HepG2 (cell line): Measurements from ENCODE around the gene NOL4L. TPM values are rescaled to one million over a fixed set of nuclear protein-coding genes. Genes with fewer than 3 reads are reported as not detected.
A peak's percentile ranks its signal among the peaks of the same experiment; 100 is the strongest.

Experiments used
- ATAC-seq: fragments of 200-7000 bp; cut with Tn5 transposase; 3 replicates; pipeline ENCODE4 v1.9.1; 2020; ENCODE audit warnings: mild to moderate bottlenecking, moderate library complexity
- BruUV-seq: library from RNA; stranded (reverse); fragments of 400-500 nt; replicated peaks from 2 replicates; lab custom pipeline; 2021; lab: Mats Ljungman, UMichigan
- CTCF ChIA-PET: fragments of 300-600 bp; formaldehyde crosslinking; extraction: SDS; loops from one replicate; lab custom pipeline; 2021; ENCODE audit warnings: low total read pairs, inconsistent platforms, low intra/inter-chr PET ratio; lab: Yijun Ruan, JAX
- POLR2A ChIA-PET: fragments of 350-600 bp; sonication (Branson Sonifier 250); formaldehyde crosslinking; loops from one replicate; lab custom pipeline; 2020; ENCODE audit warnings: antibody characterized with exemption, inconsistent platforms; lab: Yijun Ruan, JAX
- DNase-seq: peaks from one replicate; pipeline ENCODE4 v3.0.0-alpha.2; 2015; ENCODE audit warnings: low spot score
- FAIRE-seq: peaks from 3 replicates; lab custom pipeline; 2011; peaks lifted over from hg19 to GRCh38; lab: Jason Lieb, UNC
- H2AFZ ChIP-seq: one replicate; pipeline ENCODE4 v1.6.1; 2011; ENCODE audit warnings: low read length, inconsistent platforms
- H3K27ac ChIP-seq: fragments of 300-600 bp; 3 replicates; pipeline ENCODE4 v1.8.0; 2011; ENCODE audit warnings: mixed run types, mild to moderate bottlenecking, mixed read lengths, low read length, inconsistent platforms; ENCODE audit not compliant: insufficient read depth; ENCODE audit errors: extremely low read length
- H3K27me3 ChIP-seq, 2 experiments: fragments of 200-600 bp in 1 of 2; 2 replicates in 1 of 2; 3 replicates in 1 of 2; pipeline versions ENCODE4 v1.6.0 to v1.8.0; 2011; ENCODE audit warnings: low read length in 2 of 2, mild to moderate bottlenecking in 2 of 2, moderate library complexity in 2 of 2, inconsistent platforms in 1 of 2; ENCODE audit not compliant: insufficient read depth in 2 of 2, control insufficient read depth in 1 of 2
- H3K36me3 ChIP-seq, 2 experiments: fragments of 200-600 bp in 1 of 2; replicated peaks in 1 of 2; 2 replicates in 1 of 2; 3 replicates in 1 of 2; pipeline versions ENCODE4 v1.5.1 to v1.8.0; 2011; ENCODE audit warnings: low read length in 2 of 2, inconsistent platforms in 1 of 2; ENCODE audit not compliant: insufficient read depth in 2 of 2, control insufficient read depth in 1 of 2
- H3K4me1 ChIP-seq: 2 replicates; pipeline ENCODE4 v1.5.1; 2012; ENCODE audit warnings: low read length, inconsistent platforms; ENCODE audit not compliant: insufficient read depth
- H3K4me2 ChIP-seq: 2 replicates; pipeline ENCODE4 v1.6.0; 2011; ENCODE audit warnings: low read depth, low read length, inconsistent platforms
- H3K4me3 ChIP-seq, 3 experiments: fragments of 200-600 bp in 1 of 3; sonication (generic), shearing (Covaris generic) in 1 of 3; replicated peaks in 1 of 3; 2 replicates each; pipeline ENCODE4 v1.5.1; 2011 to 2016; ENCODE audit warnings: low read length in 3 of 3, inconsistent platforms in 2 of 3, low read depth in 2 of 3, mild to moderate bottlenecking in 2 of 3, control low read depth in 1 of 3, mixed read lengths in 1 of 3; ENCODE audit not compliant: insufficient read depth in 1 of 3
- H3K79me2 ChIP-seq: one replicate; pipeline ENCODE4 v1.6.1; 2011; ENCODE audit warnings: low read length, inconsistent platforms; ENCODE audit not compliant: insufficient read depth
- H3K9ac ChIP-seq: 2 replicates; pipeline ENCODE4 v1.6.0; 2011; ENCODE audit warnings: mild to moderate bottlenecking, low read depth, low read length, inconsistent platforms; ENCODE audit not compliant: insufficient read depth
- H3K9me3 ChIP-seq: 2 replicates; pipeline ENCODE4 v1.5.1; 2012; ENCODE audit warnings: mild to moderate bottlenecking, low read length
- H4K20me1 ChIP-seq: 2 replicates; pipeline ENCODE4 v1.6.0; 2011; ENCODE audit warnings: inconsistent platforms, mild to moderate bottlenecking, low read length, moderate library complexity; ENCODE audit not compliant: insufficient read depth
- ASH2L ChIP-seq: fragments of 300-600, 200-600 bp; sonication (generic); IDR thresholded peaks from 2 replicates; pipeline ENCODE4 v1.7.0; 2017; ENCODE audit warnings: low read depth, mild to moderate bottlenecking, moderate library complexity, mixed read lengths, low read length; ENCODE audit not compliant: insufficient read length
- E2F1 ChIP-seq: sonication (generic); formaldehyde crosslinking; IDR thresholded peaks from 2 replicates; pipeline ENCODE4 v1.5.0; 2020; ENCODE audit warnings: missing genetic modification reagents
- HDAC2 ChIP-seq: sonication (generic); formaldehyde crosslinking; IDR thresholded peaks from 2 replicates; pipeline ENCODE4 v1.4.0; 2020; ENCODE audit warnings: missing genetic modification reagents
- HINFP ChIP-seq: sonication (generic); formaldehyde crosslinking; IDR thresholded peaks from 2 replicates; pipeline ENCODE4 v1.4.0; 2020; ENCODE audit warnings: low read depth, mild to moderate bottlenecking, missing genetic modification reagents
- HMG20B ChIP-seq: conservative IDR thresholded peaks from 2 replicates; pipeline ENCODE4 v1.6.1; 2016; ENCODE audit warnings: missing genetic modification reagents, missing compliant biosample characterization
- MAZ ChIP-seq, 2 experiments: sonication (generic) in 1 of 2; formaldehyde crosslinking in 1 of 2; IDR thresholded peaks; 2 replicates each; pipeline versions ENCODE4 v1.5.0 to v1.6.1; 2012 to 2020; ENCODE audit warnings: low read depth in 2 of 2, mild to moderate bottlenecking in 2 of 2, borderline replicate concordance in 1 of 2, improper control_type of control experiment in 1 of 2, low read length in 1 of 2, missing genetic modification reagents in 1 of 2, moderate library complexity in 1 of 2
- ZNF280B ChIP-seq: sonication (generic); formaldehyde crosslinking; IDR thresholded peaks from 2 replicates; pipeline ENCODE4 v1.5.0; 2020; ENCODE audit warnings: missing genetic modification reagents, mild to moderate bottlenecking, borderline replicate concordance
- ZNF484 ChIP-seq: sonication (generic); formaldehyde crosslinking; IDR thresholded peaks from 2 replicates; pipeline ENCODE4 v1.5.1; 2020; ENCODE audit warnings: mild to moderate bottlenecking, low read depth, missing genetic modification reagents, borderline replicate concordance
- ZNF496 ChIP-seq: sonication (generic); formaldehyde crosslinking; IDR thresholded peaks from 2 replicates; pipeline ENCODE4 v1.8.1; 2023; ENCODE audit warnings: mild to moderate bottlenecking, moderate library complexity, missing genetic modification reagents; ENCODE audit not compliant: insufficient replicate concordance
- WGBS: methylation state at CpG from one replicate; pipeline ENCODE4 v1.1.6; 2017; ENCODE audit warnings: low lambda C conversion rate; 5-methylcytosine and 5-hydroxymethylcytosine counted together
- in situ Hi-C: cut with HindIII; loops from 2 replicates; pipeline ENCODE4 v1.10.0; 2017; ENCODE audit warnings: low pct_unique_long_range_greater_than_20kb; ENCODE audit not compliant: extremely low pct_ligation_motif_present
- intact Hi-C: fragments of 100-400 bp; cut with micrococcal nuclease; formaldehyde crosslinking; loops from one replicate; pipeline ENCODE4 v1.10.0; 2022; ENCODE audit not compliant: unreplicated experiment
- polyA plus RNA-seq, 8 experiments: library from polyadenylated mRNA; depleted of rRNA in 3 of 8; stranded (reverse) in 7 of 8; unstranded in 1 of 8; fragments of >200 nt; fragmentation: Illumina TruSeq in 4 of 8; extraction: Trizol in 4 of 8; gene quantifications; 2 replicates each; pipeline versions ENCODE4 v1.2.1 to v1.2.3, GENCODE V29; 2011 to 2016; ENCODE audit warnings: low read depth in 4 of 8, missing spikeins in 1 of 8, mixed read lengths in 1 of 8; ENCODE audit not compliant: insufficient read depth in 1 of 8
- total RNA-seq, 5 experiments: library from RNA; depleted of rRNA; stranded (reverse); fragments of >200 nt; fragmentation: Illumina TruSeq; extraction: Trizol; gene quantifications; 2 replicates each; pipeline ENCODE4 v1.2.3, GENCODE V29; 2016; ENCODE audit warnings: low read depth in 1 of 5
- TF ChIP-seq, protein P1 (sequence below): sonication (generic); formaldehyde crosslinking; IDR thresholded peaks from 2 replicates; pipeline ENCODE4 v1.8.0; 2023; ENCODE audit warnings: mild to moderate bottlenecking, missing genetic modification reagents
- TF ChIP-seq, protein P2 (sequence below): sonication (generic); formaldehyde crosslinking; conservative IDR thresholded peaks from 2 replicates; pipeline ENCODE4 v1.8.0; 2022; ENCODE audit warnings: mild to moderate bottlenecking, moderate library complexity, missing genetic modification reagents

NOL4L gene
- total and polyA plus RNA-seq, 2 of the 13 experiments (the other 11 are each of a cell fraction or from before 2014, with no cell fraction given), result 16.6 to 35.4 TPM

DNA sequence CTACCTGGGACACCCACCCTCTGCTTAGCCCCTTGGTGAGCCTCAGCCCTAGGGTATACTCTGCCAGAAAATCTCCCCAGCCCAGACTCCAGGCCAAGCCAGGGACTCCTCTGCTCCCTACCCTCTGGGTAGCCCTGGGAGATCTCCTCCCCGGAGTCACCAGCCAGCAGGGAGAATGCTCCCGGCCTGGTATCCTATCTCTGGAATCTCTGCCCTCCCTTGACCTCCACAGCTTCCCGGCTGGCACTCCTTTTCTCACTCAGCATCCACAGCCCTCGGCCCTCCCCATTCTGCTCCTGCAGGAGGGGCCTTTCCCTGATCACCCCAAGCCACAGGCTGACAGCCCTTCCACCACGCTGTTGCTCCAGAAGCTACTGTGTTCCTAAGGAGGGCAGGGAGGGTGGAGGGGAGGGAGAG is 22.6 kb downstream of the NOL4L start (continued):
- TF ChIP-seq ZNF280B, result 0 out of 2 replicates have a peak, but pooled peaks have one; percentile 81
- TF ChIP-seq, protein P1, sequence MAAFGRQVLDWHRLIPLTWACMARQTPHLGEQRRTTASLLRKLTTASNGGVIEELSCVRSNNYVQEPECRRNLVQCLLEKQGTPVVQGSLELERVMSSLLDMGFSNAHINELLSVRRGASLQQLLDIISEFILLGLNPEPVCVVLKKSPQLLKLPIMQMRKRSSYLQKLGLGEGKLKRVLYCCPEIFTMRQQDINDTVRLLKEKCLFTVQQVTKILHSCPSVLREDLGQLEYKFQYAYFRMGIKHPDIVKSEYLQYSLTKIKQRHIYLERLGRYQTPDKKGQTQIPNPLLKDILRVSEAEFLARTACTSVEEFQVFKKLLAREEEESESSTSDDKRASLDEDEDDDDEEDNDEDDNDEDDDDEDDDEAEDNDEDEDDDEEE, result 0 out of 2 replicates have a peak, but pooled peaks have one; percentile 77

DNA sequence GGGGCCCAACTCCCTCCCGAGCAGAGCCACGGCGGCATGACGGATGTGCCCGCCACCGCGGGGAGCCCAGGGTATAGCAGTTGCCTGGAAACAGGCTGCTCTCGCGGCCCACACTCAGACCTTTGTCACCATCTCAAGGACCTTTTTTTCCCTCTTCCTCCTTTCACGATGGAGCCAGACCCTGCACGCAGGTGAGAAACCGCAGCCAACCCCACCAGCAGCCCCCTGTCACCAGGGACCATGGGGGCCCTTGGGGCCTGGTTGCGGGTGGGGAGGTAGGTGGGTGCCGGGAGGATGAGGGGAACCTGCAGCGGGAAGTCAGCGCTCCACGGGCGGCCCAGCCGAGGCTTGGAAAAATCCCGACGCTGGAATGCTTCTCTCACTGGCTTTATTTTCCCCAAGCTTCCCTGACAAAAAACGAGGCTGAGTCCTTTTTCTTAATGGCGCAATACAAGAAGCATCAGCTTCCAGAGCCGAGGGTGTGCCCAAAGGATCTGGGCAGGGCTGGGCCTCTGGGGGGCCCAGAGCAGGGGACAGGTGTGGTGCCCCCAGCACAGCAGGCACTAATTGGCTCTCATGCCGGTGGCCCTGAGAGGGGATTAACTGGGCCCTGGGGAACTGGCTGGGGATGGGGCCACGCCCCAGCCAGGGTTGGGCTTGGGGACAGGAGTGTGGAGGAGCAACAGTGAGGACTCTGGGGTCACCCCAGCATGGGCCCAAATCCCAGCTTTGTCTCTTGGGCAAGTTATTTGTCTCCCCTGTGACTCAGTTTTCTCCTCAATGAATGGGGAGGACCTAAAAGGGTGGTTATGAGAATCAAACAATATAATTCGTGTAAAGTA is 23.9 kb downstream of the NOL4L start:
- H3K4me1 ChIP-seq, result peaks cover 94% of the 10 kb centered on the region
- no peak for FAIRE-seq
- DNase-seq, result no peak
- no peak overlapping the region for H2AFZ ChIP-seq
- ChIA-PET CTCF (interaction anchor here (1.4 kb wide), 1 partner anchor 16 kb away, joined by 4 read pairs; no protein-coding TSS in a partner anchor), POLR2A (interaction anchor here (0.8 to 2.5 kb wide), 9 partner anchors 9 to 38 kb away, joined by 3 to 16 read pairs (median 7); no protein-coding TSS in a partner anchor)
- H3K36me3 ChIP-seq, result no peaks in the 10 kb centered on the region; a peak in 2 of 5 replicates
- H4K20me1 ChIP-seq, result no peaks in the 10 kb centered on the region
- BruUV-seq, result no TSS peak
- peak overlapping the region; percentile 33 for H3K9ac ChIP-seq
- peak overlapping the region; percentile 89 for H3K4me2 ChIP-seq
- no peaks in the 10 kb centered on the region for H3K9me3 ChIP-seq
- intact Hi-C loops, result loop anchor here (5.0 kb wide), 1 partner anchor 39 kb away; no protein-coding TSS in a partner anchor
- in situ Hi-C loops, result no loop called here
- no peaks in the 10 kb centered on the region for H3K79me2 ChIP-seq
- 18% methylated on average over 27 of the region's 27 CpGs for WGBS
- peak overlapping the region; percentile 20 to 65 (median 45); a peak in 5 of 6 replicates for H3K4me3 ChIP-seq
- peak; percentile 28 for ATAC-seq
- H3K27me3 ChIP-seq, result no peaks in the 10 kb centered on the region
- peak overlapping the region; percentile 68 for H3K27ac ChIP-seq
- 0 out of 2 replicates have a peak, but pooled peaks have one; percentile 16 for TF ChIP-seq HINFP (CRISPR knock-in tag)
- no peak for TF ChIP-seq ZNF496 (CRISPR knock-in tag)
- no peak for TF ChIP-seq HMG20B (CRISPR knock-in tag)
- no peak for TF ChIP-seq MAZ (IDR thresholded peaks at IDR 0.05; ENCODE audit: borderline replicate concordance, low read depth, low read length)
- TF ChIP-seq MAZ (CRISPR knock-in tag; IDR thresholded peaks at IDR 0.05; ENCODE audit: low read depth), result peak; percentile 15; the same call in 1 of the 2 replicates
- peak; percentile 34; the same call in 1 of the 2 replicates for TF ChIP-seq E2F1 (CRISPR knock-in tag)
- TF ChIP-seq, protein P2, sequence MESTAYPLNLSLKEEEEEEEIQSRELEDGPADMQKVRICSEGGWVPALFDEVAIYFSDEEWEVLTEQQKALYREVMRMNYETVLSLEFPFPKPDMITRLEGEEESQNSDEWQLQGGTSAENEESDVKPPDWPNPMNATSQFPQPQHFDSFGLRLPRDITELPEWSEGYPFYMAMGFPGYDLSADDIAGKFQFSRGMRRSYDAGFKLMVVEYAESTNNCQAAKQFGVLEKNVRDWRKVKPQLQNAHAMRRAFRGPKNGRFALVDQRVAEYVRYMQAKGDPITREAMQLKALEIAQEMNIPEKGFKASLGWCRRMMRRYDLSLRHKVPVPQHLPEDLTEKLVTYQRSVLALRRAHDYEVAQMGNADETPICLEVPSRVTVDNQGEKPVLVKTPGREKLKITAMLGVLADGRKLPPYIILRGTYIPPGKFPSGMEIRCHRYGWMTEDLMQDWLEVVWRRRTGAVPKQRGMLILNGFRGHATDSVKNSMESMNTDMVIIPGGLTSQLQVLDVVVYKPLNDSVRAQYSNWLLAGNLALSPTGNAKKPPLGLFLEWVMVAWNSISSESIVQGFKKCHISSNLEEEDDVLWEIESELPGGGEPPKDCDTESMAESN (CRISPR knock-in tag), result 0 out of 2 replicates have a peak, but pooled peaks have one; percentile 29
- peak; percentile 37 for TF ChIP-seq ASH2L
- no peak for TF ChIP-seq ZNF484 (CRISPR knock-in tag)
- TF ChIP-seq HDAC2 (CRISPR knock-in tag), result 0 out of 2 replicates have a peak, but pooled peaks have one; percentile 40
